Right atrium auricular region (tissue), 2 donors: ENCODE data around the gene PTRH2. TPM values are rescaled to one million over a fixed set of nuclear protein-coding genes. Genes with fewer than 3 reads are reported as not detected.
"Not testable (repeated sequence)": the region's sequence is repeated elsewhere in the genome, so short reads cannot be mapped to it uniquely, and the experiment has no call there.

Source experiments
- DNase-seq: peaks from one replicate; pipeline ENCODE4 v3.0.0-alpha.2; 2019; ENCODE audit warnings: low spot score
- H3K27ac ChIP-seq, 2 donors: fragments of 200-600 bp; sonication (generic); 1 replicate in 1 of 2; 2 replicates in 1 of 2; pipeline ENCODE4 v1.5.1; 2016 to 2019
- H3K27me3 ChIP-seq, 2 donors: fragments of 200-600 bp; sonication (generic); one replicate each; pipeline versions ENCODE4 v1.5.1 to v1.6.0; 2017 to 2019
- H3K36me3 ChIP-seq: fragments of 200-600 bp; sonication (generic); one replicate; pipeline ENCODE4 v1.5.1; 2016
- H3K4me1 ChIP-seq, 2 donors: fragments of 200-600 bp; sonication (generic); one replicate each; pipeline versions ENCODE4 v1.5.1 to v1.6.0; 2017 to 2019
- H3K4me3 ChIP-seq, 2 donors: fragments of 200-600 bp; sonication (generic); 1 replicate in 1 of 2; 2 replicates in 1 of 2; pipeline ENCODE4 v1.5.1; 2017 to 2019; ENCODE audit warnings: mild to moderate bottlenecking in 1 of 2, moderate library complexity in 1 of 2
- H3K9me3 ChIP-seq, 2 donors: fragments of 200-600 bp; sonication (generic); one replicate each; pipeline ENCODE4 v1.5.1; 2019
- total RNA-seq, 2 donors: library from RNA; depleted of rRNA; stranded (reverse); fragments of >200 nt; gene quantifications; one replicate each; pipeline ENCODE4 v1.1.0, GENCODE V29; 2016
- TF ChIP-seq, protein P1 (sequence below), 2 donors: fragments of 200-600 bp; sonication (generic); IDR thresholded peaks; one replicate each; pipeline ENCODE4 v1.5.1; 2019; ENCODE audit warnings: antibody characterized with exemption in 2 of 2

Gene PTRH2
- total RNA-seq: 10 to 100 TPM; 13.8 to 14.1 TPM

DNA sequence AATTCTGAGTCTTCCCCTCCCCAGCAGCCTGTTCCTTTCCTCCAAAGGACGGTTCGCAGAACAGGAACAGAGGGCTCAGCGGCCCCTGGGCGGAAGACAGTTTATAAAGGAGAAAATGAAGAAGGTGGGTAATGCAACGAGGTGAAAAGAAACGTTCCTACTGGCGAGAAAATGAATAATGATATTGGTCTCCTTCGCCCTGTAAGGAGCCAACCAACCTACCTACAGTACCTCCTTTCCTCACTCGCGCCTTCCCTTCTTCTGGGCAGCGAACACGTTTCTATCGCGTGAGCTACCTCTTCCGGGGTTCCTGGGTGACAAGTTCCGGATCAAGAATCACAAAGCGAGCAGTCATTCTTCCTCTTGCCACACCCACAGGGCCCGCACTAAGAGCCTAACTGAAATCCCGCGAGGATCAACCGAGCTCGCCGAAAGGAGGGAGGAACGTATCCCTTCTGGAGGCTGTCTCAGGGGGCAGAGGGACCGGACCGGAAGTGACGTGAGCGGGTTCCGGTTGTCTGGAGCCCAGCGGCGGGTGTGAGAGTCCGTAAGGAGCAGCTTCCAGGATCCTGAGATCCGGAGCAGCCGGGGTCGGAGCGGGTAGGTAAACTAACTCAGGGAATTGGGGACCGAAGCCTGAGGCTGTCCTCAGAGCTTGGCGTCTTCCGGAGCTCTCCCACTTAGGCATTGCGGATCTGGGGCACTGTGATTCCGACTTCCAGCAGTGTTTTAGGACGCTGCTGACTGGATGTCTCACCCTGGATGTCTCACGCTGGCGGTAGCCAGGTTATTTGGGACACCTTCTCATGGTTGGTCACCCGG is at the start of gene PTRH2, which contains the start of gene VMP1:
Gene PTRH2, minus strand, starts transcription at position 282 of the 822 bp plus-strand sequence. CDS start 9,452 bp downstream, outside the sequence.
Gene VMP1, plus strand, starts transcription at position 506 of the 822 bp plus-strand sequence. CDS start 23,793 bp downstream, outside the sequence.
- peak within 1 kb of the TSS; percentile 94 to 95 for H3K27ac ChIP-seq
- no peaks in the 10 kb centered on the region for H3K9me3 ChIP-seq
- peak within 1 kb of the TSS; percentile 79 to 87 for H3K4me3 ChIP-seq
- H3K4me1 ChIP-seq: peaks cover 0 to 40% of the 10 kb centered on the region in 2 donors
- H3K27me3 ChIP-seq: no peaks in the 10 kb centered on the region
- no peaks in the 10 kb centered on the region for H3K36me3 ChIP-seq
- TF ChIP-seq, protein P1, sequence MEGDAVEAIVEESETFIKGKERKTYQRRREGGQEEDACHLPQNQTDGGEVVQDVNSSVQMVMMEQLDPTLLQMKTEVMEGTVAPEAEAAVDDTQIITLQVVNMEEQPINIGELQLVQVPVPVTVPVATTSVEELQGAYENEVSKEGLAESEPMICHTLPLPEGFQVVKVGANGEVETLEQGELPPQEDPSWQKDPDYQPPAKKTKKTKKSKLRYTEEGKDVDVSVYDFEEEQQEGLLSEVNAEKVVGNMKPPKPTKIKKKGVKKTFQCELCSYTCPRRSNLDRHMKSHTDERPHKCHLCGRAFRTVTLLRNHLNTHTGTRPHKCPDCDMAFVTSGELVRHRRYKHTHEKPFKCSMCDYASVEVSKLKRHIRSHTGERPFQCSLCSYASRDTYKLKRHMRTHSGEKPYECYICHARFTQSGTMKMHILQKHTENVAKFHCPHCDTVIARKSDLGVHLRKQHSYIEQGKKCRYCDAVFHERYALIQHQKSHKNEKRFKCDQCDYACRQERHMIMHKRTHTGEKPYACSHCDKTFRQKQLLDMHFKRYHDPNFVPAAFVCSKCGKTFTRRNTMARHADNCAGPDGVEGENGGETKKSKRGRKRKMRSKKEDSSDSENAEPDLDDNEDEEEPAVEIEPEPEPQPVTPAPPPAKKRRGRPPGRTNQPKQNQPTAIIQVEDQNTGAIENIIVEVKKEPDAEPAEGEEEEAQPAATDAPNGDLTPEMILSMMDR (IDR thresholded peaks at IDR 0.05): no peak
- DNase-seq: peak; percentile 99

DNA sequence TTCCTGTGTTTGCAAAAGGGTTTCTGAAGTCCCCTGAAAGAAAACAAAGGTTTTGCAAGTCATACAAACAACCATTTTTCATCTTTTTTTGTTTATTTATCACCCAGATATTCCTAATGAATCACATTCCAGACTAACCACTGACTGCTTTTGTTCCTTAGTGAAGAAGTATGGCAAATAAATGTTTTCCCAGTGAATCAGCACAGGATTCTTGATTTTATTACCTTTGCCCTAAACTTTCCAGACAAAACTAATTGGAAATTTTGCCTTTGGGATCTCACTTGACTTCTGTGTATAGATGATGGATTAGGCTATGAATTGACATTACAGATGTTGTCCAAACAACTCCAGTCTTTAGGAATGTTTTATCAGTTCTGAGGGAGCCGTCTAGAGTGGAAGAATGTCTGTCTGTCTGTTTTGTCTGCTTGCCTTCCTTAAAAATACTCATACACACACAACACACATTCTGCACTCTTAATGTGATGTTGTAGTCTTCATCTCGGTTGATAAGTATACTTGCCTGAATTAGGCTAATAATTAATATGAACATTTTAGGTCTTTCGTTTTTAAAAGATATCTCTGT is 49.1 kb upstream of the PTRH2 start:
- Histone ChIP-seq H3K4me3 (no peak overlapping the region), H3K4me1 (no peaks in the 10 kb centered on the region), H3K9me3 (peaks cover 0 to 6% of the 10 kb centered on the region in 2 donors), H3K36me3 (no peaks in the 10 kb centered on the region), H3K27ac (peak overlapping the region in 1 of 2 donors; percentile 15), H3K27me3 (no peaks in the 10 kb centered on the region)
- TF ChIP-seq, protein P1 (IDR thresholded peaks at IDR 0.05): no peak
- DNase-seq: no peak

DNA sequence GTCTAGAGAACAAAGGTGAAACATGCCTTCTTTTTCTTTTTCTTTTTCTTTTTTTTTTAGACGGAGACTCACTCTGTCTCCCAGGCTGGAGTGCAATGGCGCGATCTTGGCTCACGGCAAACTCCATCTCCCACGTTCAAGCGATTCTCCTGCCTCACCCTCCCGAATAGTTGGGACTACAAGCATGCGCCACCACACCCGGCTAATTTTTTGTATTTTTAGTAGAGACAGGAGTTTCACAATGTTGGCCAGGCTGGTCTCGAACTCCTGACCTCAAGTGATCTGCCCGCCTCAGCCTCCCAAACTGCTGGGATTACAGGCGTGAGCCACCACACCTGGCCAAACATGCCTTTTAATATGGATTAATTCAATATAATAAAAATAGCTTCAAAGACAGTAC is 47.8 kb upstream of the PTRH2 start:
- not testable (repeated sequence) for DNase-seq, H3K4me1 ChIP-seq, H3K36me3 ChIP-seq

DNA sequence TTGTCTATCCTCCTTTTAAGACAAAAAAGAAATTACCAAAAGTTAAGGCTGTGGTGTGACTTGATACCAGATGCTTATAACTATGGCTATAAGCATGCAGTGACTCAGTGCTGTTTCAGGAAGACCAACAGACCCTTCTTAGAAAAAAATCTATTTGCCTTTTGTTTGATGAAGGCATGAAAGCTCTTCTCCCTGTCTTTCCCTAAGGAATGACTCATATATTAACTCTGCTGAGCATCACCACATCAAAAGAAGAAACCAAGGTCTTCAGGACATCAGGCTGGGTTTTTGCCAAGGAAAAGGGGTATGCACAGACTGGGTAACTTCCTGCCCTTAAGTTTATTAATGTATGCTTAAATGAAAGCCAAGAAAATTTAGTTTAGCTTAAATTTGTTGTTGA is 47.3 kb upstream of the PTRH2 start:
- no peak for DNase-seq
- no peak overlapping the region for H3K4me3 ChIP-seq
- no peaks in the 10 kb centered on the region for H3K4me1 ChIP-seq
- H3K36me3 ChIP-seq: no peaks in the 10 kb centered on the region
- H3K27me3 ChIP-seq: no peaks in the 10 kb centered on the region
- peaks cover 0 to 6% of the 10 kb centered on the region in 2 donors for H3K9me3 ChIP-seq
- no peak overlapping the region for H3K27ac ChIP-seq
- TF ChIP-seq, protein P1 (IDR thresholded peaks at IDR 0.05): no peak

More for the DNA sequence above, 47.8 kb upstream of the PTRH2 start:
- not testable (repeated sequence) for H3K9me3 ChIP-seq, H3K27me3 ChIP-seq, H3K4me3 ChIP-seq, H3K27ac ChIP-seq

DNA sequence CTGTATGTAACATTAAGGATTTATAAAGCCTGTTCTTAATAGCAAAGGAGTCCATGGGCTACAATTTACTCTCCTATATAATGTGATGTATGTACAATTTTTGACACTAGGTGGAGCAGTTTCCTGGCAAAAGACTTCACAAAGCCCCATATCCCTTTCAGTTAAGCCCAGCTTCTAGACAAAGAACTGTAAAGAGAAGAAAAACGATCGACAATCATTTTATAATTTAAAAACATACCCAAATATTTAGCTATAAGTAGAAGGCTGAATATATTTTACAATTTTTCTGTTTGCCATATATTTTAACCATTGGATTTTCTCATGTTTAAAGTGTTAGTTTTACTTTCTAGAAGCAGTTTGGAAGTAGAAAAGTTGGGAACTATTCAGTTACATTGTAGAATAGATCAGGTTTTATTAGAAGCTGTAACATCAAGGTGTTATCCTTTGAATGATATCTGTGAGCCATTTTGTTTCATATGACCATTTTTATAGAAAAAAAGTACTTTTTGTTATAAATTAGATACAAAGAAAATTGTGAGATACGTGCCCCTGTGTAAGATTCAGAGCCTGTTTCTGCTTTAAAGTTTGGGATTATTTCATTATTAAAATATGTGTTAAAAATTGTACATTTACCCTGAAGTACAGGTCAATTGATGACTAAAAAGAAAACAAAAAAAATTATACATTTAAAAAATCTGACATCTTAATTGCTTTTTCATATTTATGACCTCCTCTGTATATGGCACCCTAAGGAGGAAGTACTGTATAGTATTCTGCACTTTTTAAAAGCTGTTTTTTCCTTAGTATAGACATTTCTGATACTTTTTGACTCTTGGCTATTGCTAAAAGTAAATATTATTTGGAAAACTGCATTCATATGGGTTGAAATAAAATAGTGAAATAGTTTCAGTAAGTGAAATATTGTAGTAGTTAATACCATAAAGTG is 46.6 kb upstream of the PTRH2 start:
- H3K36me3 ChIP-seq: no peaks in the 10 kb centered on the region
- TF ChIP-seq, protein P1 (IDR thresholded peaks at IDR 0.05): peak; percentile 29 to 77
- no peaks in the 10 kb centered on the region for H3K27me3 ChIP-seq
- no peak for DNase-seq
- H3K4me3 ChIP-seq: no peak overlapping the region
- no peaks in the 10 kb centered on the region for H3K9me3 ChIP-seq
- H3K4me1 ChIP-seq: no peaks in the 10 kb centered on the region
- peak overlapping the region in 1 of 2 donors; percentile 19 for H3K27ac ChIP-seq
